ENCODE results near the gene WDR1. TPM values are rescaled to one million over a fixed set of nuclear protein-coding genes. Genes with fewer than 3 reads are reported as not detected.

The WDR1 gene
- total RNA-seq, 1 experiment from 2014 or later = 258 TPM

GRCh38 chr4:10050721-10051120, 65.9 kb downstream of the WDR1 start:
- ChIA-PET POLR2A (ENCODE audit: unreplicated experiment) (no interaction called here), CTCF (no interaction called here)
- H3K9me2 ChIP-seq (ENCODE audit: insufficient read depth) = no peaks in the 10 kb centered on the region
- no peaks in the 10 kb centered on the region for H3K36me3 ChIP-seq (ENCODE audit: low read depth)
- TF ChIP-seq, protein P1, sequence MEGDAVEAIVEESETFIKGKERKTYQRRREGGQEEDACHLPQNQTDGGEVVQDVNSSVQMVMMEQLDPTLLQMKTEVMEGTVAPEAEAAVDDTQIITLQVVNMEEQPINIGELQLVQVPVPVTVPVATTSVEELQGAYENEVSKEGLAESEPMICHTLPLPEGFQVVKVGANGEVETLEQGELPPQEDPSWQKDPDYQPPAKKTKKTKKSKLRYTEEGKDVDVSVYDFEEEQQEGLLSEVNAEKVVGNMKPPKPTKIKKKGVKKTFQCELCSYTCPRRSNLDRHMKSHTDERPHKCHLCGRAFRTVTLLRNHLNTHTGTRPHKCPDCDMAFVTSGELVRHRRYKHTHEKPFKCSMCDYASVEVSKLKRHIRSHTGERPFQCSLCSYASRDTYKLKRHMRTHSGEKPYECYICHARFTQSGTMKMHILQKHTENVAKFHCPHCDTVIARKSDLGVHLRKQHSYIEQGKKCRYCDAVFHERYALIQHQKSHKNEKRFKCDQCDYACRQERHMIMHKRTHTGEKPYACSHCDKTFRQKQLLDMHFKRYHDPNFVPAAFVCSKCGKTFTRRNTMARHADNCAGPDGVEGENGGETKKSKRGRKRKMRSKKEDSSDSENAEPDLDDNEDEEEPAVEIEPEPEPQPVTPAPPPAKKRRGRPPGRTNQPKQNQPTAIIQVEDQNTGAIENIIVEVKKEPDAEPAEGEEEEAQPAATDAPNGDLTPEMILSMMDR (conservative IDR thresholded peaks at IDR 0.05) = no peak
- no peaks in the 10 kb centered on the region for H3K79me2 ChIP-seq (ENCODE audit: low read depth)
- no peak overlapping the region for H3K4me3 ChIP-seq
- no peak overlapping the region for H3K27ac ChIP-seq
- intact Hi-C loops (cut with micrococcal nuclease; ENCODE audit: unreplicated experiment) = no loop called here
- no peak overlapping the region for H2AFZ ChIP-seq
- peaks cover 17% of the 10 kb centered on the region for H3F3A ChIP-seq (ENCODE audit: insufficient read depth, low read depth)
- BruUV-seq (replicated peaks) = no TSS peak
- H3K27me3 ChIP-seq (ENCODE audit: insufficient read depth, low read depth) = no peaks in the 10 kb centered on the region
- H3K4me2 ChIP-seq = no peak overlapping the region
- peak in 1 of 2 experiments; percentile 5 for DNase-seq
- no peaks in the 10 kb centered on the region for H4K20me1 ChIP-seq (ENCODE audit: insufficient read depth)
- H3K9me3 ChIP-seq (ENCODE audit: insufficient read depth, low read depth) = no peaks in the 10 kb centered on the region
- H3K4me1 ChIP-seq (replicated peaks; ENCODE audit: insufficient read depth) = peaks cover 20% of the 10 kb centered on the region

GRCh38 chr4:10050261-10050661, 66.3 kb downstream of the WDR1 start:
- Histone ChIP-seq H3F3A (ENCODE audit: insufficient read depth, low read depth) (peaks cover 17% of the 10 kb centered on the region), H3K4me2 (no peak overlapping the region), H3K4me1 (replicated peaks; ENCODE audit: insufficient read depth) (peaks cover 24% of the 10 kb centered on the region), H2AFZ (no peak overlapping the region), H3K27ac (no peak overlapping the region), H3K36me3 (ENCODE audit: low read depth) (no peaks in the 10 kb centered on the region), H3K9me2 (ENCODE audit: insufficient read depth) (no peaks in the 10 kb centered on the region), H3K4me3 (no peak overlapping the region), H3K9me3 (ENCODE audit: insufficient read depth, low read depth) (no peaks in the 10 kb centered on the region), H3K79me2 (ENCODE audit: low read depth) (no peaks in the 10 kb centered on the region), H3K27me3 (ENCODE audit: insufficient read depth, low read depth) (no peaks in the 10 kb centered on the region), H4K20me1 (ENCODE audit: insufficient read depth) (no peaks in the 10 kb centered on the region)
- intact Hi-C loops (cut with micrococcal nuclease; ENCODE audit: unreplicated experiment) = no loop called here
- no peak for TF ChIP-seq EZH2 (IDR thresholded peaks at IDR 0.05; ENCODE audit: low read depth)
- TF ChIP-seq, protein P1 (conservative IDR thresholded peaks at IDR 0.05) = no peak
- ChIA-PET CTCF (no interaction called here), POLR2A (ENCODE audit: unreplicated experiment) (no interaction called here)
- no TSS peak for BruUV-seq (replicated peaks)
- peak in 1 of 2 experiments; percentile 75 for DNase-seq

DNA sequence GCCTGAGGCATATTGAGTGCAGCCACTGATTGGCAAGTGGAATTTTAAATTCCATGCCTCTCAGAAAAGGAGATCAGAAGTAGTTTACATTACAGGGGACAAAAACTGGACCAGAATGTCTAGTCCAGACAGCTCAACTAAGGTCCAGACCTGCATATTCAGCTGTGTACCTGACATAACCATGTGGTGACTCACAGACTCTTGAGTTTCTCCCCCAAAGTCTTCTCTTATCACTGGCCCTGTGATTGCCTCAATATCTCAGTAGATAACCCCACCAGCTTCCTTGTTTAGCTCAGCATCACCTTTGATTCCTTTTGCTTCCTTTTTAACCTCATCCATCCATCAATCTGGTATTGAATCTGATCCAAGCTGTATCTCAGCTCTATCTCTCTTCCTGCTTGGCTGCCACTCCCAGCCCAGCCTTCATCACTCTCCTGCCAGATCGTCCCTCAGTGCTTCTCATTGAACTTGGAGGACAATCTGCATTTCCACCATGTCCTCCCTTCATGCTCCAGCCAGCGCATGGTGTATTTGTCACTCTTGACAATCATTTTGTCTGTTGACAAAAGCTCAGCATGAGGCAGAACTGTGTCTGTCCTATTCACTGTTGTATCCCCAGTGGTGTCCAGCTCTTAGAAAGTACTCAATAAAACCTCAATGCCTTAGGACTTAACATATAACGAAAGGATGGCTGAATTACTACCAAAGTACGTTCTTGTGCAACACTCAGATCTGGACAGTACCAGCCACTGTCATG, 67.5 kb downstream of the WDR1 start:
- no peaks in the 10 kb centered on the region for H3K27me3 ChIP-seq (ENCODE audit: insufficient read depth, low read depth)
- ChIA-PET POLR2A (ENCODE audit: unreplicated experiment) (interaction anchor here (0.7 kb wide), 1 partner anchor 44 kb away, joined by 4 read pairs; no protein-coding TSS in a partner anchor), CTCF (no interaction called here)
- no peaks in the 10 kb centered on the region for H3K9me2 ChIP-seq (ENCODE audit: insufficient read depth)
- H3K27ac ChIP-seq = no peak overlapping the region
- no peak overlapping the region for H2AFZ ChIP-seq
- no peaks in the 10 kb centered on the region for H3K79me2 ChIP-seq (ENCODE audit: low read depth)
- peaks cover 27% of the 10 kb centered on the region for H3K4me1 ChIP-seq (replicated peaks; ENCODE audit: insufficient read depth)
- peaks cover 17% of the 10 kb centered on the region for H3F3A ChIP-seq (ENCODE audit: insufficient read depth, low read depth)
- H3K4me2 ChIP-seq = no peak overlapping the region
- TF ChIP-seq, protein P1 (conservative IDR thresholded peaks at IDR 0.05) = no peak
- TF ChIP-seq EZH2 (IDR thresholded peaks at IDR 0.05; ENCODE audit: low read depth) = no peak
- H3K36me3 ChIP-seq (ENCODE audit: low read depth) = no peaks in the 10 kb centered on the region
- BruUV-seq (replicated peaks) = no TSS peak
- H3K9me3 ChIP-seq (ENCODE audit: insufficient read depth, low read depth) = no peaks in the 10 kb centered on the region
- intact Hi-C loops (cut with micrococcal nuclease; ENCODE audit: unreplicated experiment) = no loop called here
- DNase-seq = peak in 1 of 2 experiments; percentile 70
- no peak overlapping the region for H3K4me3 ChIP-seq
- no peaks in the 10 kb centered on the region for H4K20me1 ChIP-seq (ENCODE audit: insufficient read depth)

Data from PC-9 (cell line).